Liver (tissue), 3 donors: ENCODE results near the gene PTTG2.
"Not testable (repeated sequence)": the region's sequence is repeated elsewhere in the genome, so short reads cannot be mapped to it uniquely, and the experiment has no call there.

ENCODE experiments used
- ATF3 ChIP-seq: IDR thresholded peaks from 2 replicates; pipeline ENCODE4 v1.6.1; 2016; ENCODE audit warnings: antibody characterized with exemption
- CTCF ChIP-seq: fragments of 150-350 bp; IDR thresholded peaks from 2 replicates; pipeline ENCODE4 v1.5.1; 2017; ENCODE audit warnings: improper control_type of control experiment, low read depth, low read length; ENCODE audit not compliant: missing input control
- GABPA ChIP-seq, 2 donors: IDR thresholded peaks in 1 of 2; conservative IDR thresholded peaks in 1 of 2; 2 replicates each; pipeline ENCODE4 v1.6.1; 2016; ENCODE audit warnings: antibody characterized with exemption in 2 of 2, mild to moderate bottlenecking in 1 of 2, moderate library complexity in 1 of 2
- MAX ChIP-seq: IDR thresholded peaks from 2 replicates; pipeline ENCODE4 v1.6.1; 2016; ENCODE audit warnings: antibody characterized with exemption
- REST ChIP-seq: IDR thresholded peaks from 2 replicates; pipeline ENCODE4 v1.6.1; 2016; ENCODE audit warnings: antibody characterized with exemption, mild to moderate bottlenecking
- TAF1 ChIP-seq: conservative IDR thresholded peaks from 2 replicates; pipeline ENCODE4 v1.6.1; 2016; ENCODE audit warnings: antibody characterized with exemption, mild to moderate bottlenecking
- YY1 ChIP-seq: IDR thresholded peaks from 2 replicates; pipeline ENCODE4 v1.6.1; 2016; ENCODE audit warnings: antibody characterized with exemption, mild to moderate bottlenecking
- donor health status: healthy.
- donor health status: healthy.

GRCh38 chr4:37975321-37975822 lies 15.2 kb downstream of the PTTG2 start:
- TF ChIP-seq CTCF; REST; GABPA (IDR thresholded peaks at IDR 0.05 in 1 of 2, conservative IDR thresholded peaks at IDR 0.05 in 1 of 2); MAX; TAF1; ATF3: not testable (repeated sequence)
- TF ChIP-seq YY1: peak; percentile 12
